Lower leg skin (tissue), 3 donors: ENCODE data around the gene VIL1.

ENCODE experiments used
- CTCF ChIP-seq, 3 donors: fragments of 450-650 bp; IDR thresholded peaks; one replicate each; pipeline ENCODE4 v1.5.1; 2016; ENCODE audit warnings: antibody characterized with exemption in 3 of 3, mild to moderate bottlenecking in 3 of 3, moderate library complexity in 2 of 3
- POLR2A ChIP-seq, 2 donors: fragments of 450-650 bp; IDR thresholded peaks; one replicate each; pipeline ENCODE4 v1.6.1; 2016 to 2017; ENCODE audit warnings: antibody characterized with exemption in 2 of 2, mild to moderate bottlenecking in 1 of 2, moderate library complexity in 1 of 2

GRCh38 chr2:218430721-218431120, 11.8 kb downstream of the VIL1 start:
- TF ChIP-seq POLR2A (IDR thresholded peaks at IDR 0.05) (no peak), CTCF (IDR thresholded peaks at IDR 0.05) (no peak)
